Tibial nerve (tissue), 4 donors: Measurements from ENCODE around the gene DOK7. TPM values are rescaled to one million over a fixed set of nuclear protein-coding genes. Genes with fewer than 3 reads are reported as not detected.

Experiments
- DNase-seq, 2 donors: peaks; one replicate each; pipeline ENCODE4 v3.0.0-alpha.2; 2019; ENCODE audit warnings: low spot score in 2 of 2
- H3K27ac ChIP-seq, 4 donors: fragments of 200-600 bp; sonication (generic) in 3 of 4; one replicate each; pipeline ENCODE4 v1.5.1; 2017 to 2019; ENCODE audit warnings: mild to moderate bottlenecking in 1 of 4
- H3K27me3 ChIP-seq, 2 donors: fragments of 200-600 bp; sonication (generic) in 1 of 2; one replicate each; pipeline versions ENCODE4 v1.5.1 to v1.6.0; 2017 to 2019
- H3K36me3 ChIP-seq, 3 donors: fragments of 200-600 bp; sonication (generic); one replicate each; pipeline ENCODE4 v1.5.1; 2018 to 2019
- H3K4me1 ChIP-seq, 4 donors: fragments of 200-600 bp; sonication (generic) in 3 of 4; one replicate each; pipeline ENCODE4 v1.5.1; 2017 to 2019
- H3K4me3 ChIP-seq, 4 donors: fragments of 200-600 bp; sonication (generic) in 3 of 4; one replicate each; pipeline ENCODE4 v1.5.1; 2017 to 2019; ENCODE audit warnings: mild to moderate bottlenecking in 1 of 4, moderate library complexity in 1 of 4
- H3K9me3 ChIP-seq, 4 donors: fragments of 200-600 bp; sonication (generic) in 3 of 4; one replicate each; pipeline ENCODE4 v1.5.1; 2017 to 2019
- EP300 ChIP-seq, 2 donors: sonication (generic); formaldehyde crosslinking; IDR thresholded peaks; one replicate each; pipeline ENCODE4 v1.6.1; 2017; ENCODE audit warnings: antibody characterized with exemption in 2 of 2, mild to moderate bottlenecking in 1 of 2
- POLR2A ChIP-seq, 2 donors: fragments of 450-650 bp; IDR thresholded peaks; one replicate each; pipeline ENCODE4 v1.6.1; 2017; ENCODE audit warnings: antibody characterized with exemption in 2 of 2, mild to moderate bottlenecking in 2 of 2, moderate library complexity in 2 of 2
- WGBS, 2 donors: methylation state at CpG; one replicate each; pipeline ENCODE4 v1.1.5; 2018; 5-methylcytosine and 5-hydroxymethylcytosine counted together
- total RNA-seq, 4 donors: library from RNA; depleted of rRNA; stranded (reverse); fragments of >200 nt; gene quantifications; one replicate each; pipeline ENCODE4 v1.1.0, GENCODE V29; 2016
- TF ChIP-seq, protein P1 (sequence below), 5 experiments: fragments of 200-600 bp in 3 of 5; fragments of 450-650 bp in 2 of 5; sonication (generic) in 3 of 5; IDR thresholded peaks; one replicate each; pipeline ENCODE4 v1.5.1; 2016 to 2019; ENCODE audit warnings: antibody characterized with exemption in 5 of 5, mild to moderate bottlenecking in 3 of 5, moderate library complexity in 2 of 5

Gene DOK7
- total RNA-seq, 4 donors from 2014 or later = 0.66 TPM; not detected in 3

DNA sequence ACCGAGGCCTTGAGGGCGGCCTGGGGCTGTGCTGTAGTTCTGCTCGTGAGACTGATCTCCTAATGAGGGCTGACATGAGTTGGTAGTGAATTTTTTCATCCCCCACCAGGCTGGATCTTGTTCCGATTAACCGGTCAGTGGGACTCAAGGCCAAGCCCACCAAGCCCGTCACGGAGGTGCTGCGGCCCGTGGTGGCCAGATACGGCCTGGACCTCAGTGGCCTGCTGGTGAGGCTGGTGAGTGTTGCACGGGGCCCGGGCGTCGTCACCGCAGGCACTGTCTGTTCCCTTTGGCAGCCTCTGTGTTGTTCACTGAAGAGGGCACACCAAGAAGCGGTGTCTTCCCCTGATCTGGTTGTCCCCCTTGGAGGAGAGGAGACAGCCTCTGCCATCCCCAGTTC lies 39.7 kb upstream of the DOK7 start:
- Histone ChIP-seq H3K27ac (no peak overlapping the region), H3K9me3 (no peaks in the 10 kb centered on the region), H3K27me3 (no peaks in the 10 kb centered on the region), H3K4me3 (no peak overlapping the region), H3K4me1 (no peaks in the 10 kb centered on the region), H3K36me3 (peaks cover 0 to 84% (median 0%) of the 10 kb centered on the region in 3 donors)
- TF ChIP-seq EP300 (IDR thresholded peaks at IDR 0.05) = no peak
- TF ChIP-seq, protein P1, sequence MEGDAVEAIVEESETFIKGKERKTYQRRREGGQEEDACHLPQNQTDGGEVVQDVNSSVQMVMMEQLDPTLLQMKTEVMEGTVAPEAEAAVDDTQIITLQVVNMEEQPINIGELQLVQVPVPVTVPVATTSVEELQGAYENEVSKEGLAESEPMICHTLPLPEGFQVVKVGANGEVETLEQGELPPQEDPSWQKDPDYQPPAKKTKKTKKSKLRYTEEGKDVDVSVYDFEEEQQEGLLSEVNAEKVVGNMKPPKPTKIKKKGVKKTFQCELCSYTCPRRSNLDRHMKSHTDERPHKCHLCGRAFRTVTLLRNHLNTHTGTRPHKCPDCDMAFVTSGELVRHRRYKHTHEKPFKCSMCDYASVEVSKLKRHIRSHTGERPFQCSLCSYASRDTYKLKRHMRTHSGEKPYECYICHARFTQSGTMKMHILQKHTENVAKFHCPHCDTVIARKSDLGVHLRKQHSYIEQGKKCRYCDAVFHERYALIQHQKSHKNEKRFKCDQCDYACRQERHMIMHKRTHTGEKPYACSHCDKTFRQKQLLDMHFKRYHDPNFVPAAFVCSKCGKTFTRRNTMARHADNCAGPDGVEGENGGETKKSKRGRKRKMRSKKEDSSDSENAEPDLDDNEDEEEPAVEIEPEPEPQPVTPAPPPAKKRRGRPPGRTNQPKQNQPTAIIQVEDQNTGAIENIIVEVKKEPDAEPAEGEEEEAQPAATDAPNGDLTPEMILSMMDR (IDR thresholded peaks at IDR 0.05) = no peak
- TF ChIP-seq POLR2A (IDR thresholded peaks at IDR 0.05) = no peak
- 93 to 97% methylated on average over 3 to 16 of the region's 16 CpGs for WGBS, 2 donors
- no peak for DNase-seq

- TF ChIP-seq, protein P1 (IDR thresholded peaks at IDR 0.05) = no peak
- TF ChIP-seq POLR2A (IDR thresholded peaks at IDR 0.05) (no peak), EP300 (IDR thresholded peaks at IDR 0.05) (no peak)
- H3K9me3 ChIP-seq = no peaks in the 10 kb centered on the region
- no peak for DNase-seq
- no peaks in the 10 kb centered on the region for H3K4me1 ChIP-seq
- no peaks in the 10 kb centered on the region for H3K27me3 ChIP-seq
- no peak overlapping the region for H3K4me3 ChIP-seq
- H3K36me3 ChIP-seq = peaks cover 0 to 85% (median 0%) of the 10 kb centered on the region in 3 donors
- 92 to 95% methylated on average over 13 of the region's 13 CpGs for WGBS, 2 donors
- no peak overlapping the region for H3K27ac ChIP-seq
Observed at GRCh38 chr4:3423952-3424351, 39.2 kb upstream of the DOK7 start.

- Histone ChIP-seq H3K36me3 (peaks cover 0 to 89% (median 0%) of the 10 kb centered on the region in 3 donors), H3K9me3 (no peaks in the 10 kb centered on the region), H3K4me1 (no peaks in the 10 kb centered on the region), H3K27me3 (no peaks in the 10 kb centered on the region), H3K27ac (no peak overlapping the region), H3K4me3 (no peak overlapping the region)
- WGBS, 2 donors = 92 to 95% methylated on average over 20 of the region's 20 CpGs
- DNase-seq = no peak
- TF ChIP-seq, protein P1 (IDR thresholded peaks at IDR 0.05) = no peak
- TF ChIP-seq EP300 (IDR thresholded peaks at IDR 0.05) (no peak), POLR2A (IDR thresholded peaks at IDR 0.05) (no peak)
Observed at GRCh38 chr4:3424522-3425095, 38.5 kb upstream of the DOK7 start.

- no peak overlapping the region for H3K4me3 ChIP-seq
- no peaks in the 10 kb centered on the region for H3K4me1 ChIP-seq
- no peaks in the 10 kb centered on the region for H3K27me3 ChIP-seq
- peaks cover 0 to 89% (median 0%) of the 10 kb centered on the region in 3 donors for H3K36me3 ChIP-seq
- DNase-seq = no peak
- WGBS, 2 donors = 87 to 88% methylated on average over 22 to 24 of the region's 24 CpGs
- no peak for TF ChIP-seq POLR2A (IDR thresholded peaks at IDR 0.05)
- no peak for TF ChIP-seq EP300 (IDR thresholded peaks at IDR 0.05)
- TF ChIP-seq, protein P1 (IDR thresholded peaks at IDR 0.05) = no peak
- no peak overlapping the region for H3K27ac ChIP-seq
- no peaks in the 10 kb centered on the region for H3K9me3 ChIP-seq
Observed at GRCh38 chr4:3426465-3427133, 36.5 kb upstream of the DOK7 start.

DNA sequence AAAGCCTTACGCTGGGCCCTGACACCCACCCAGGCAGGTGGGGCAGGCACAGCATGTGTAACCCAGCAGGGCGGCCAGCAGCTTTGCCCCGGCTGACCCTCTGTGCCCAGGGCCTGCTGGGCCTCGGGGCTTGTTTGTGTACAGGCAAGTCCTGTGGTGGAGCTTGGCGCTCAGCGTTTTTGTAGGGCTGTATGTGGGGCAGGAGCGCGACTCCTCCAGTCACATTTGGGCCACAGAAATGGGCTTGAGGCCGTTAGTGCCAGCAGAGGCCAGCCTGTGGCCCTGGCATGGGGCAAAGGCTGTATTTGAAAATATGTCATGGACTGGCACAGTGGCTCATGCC lies 36.0 kb upstream of the DOK7 start:
- H3K4me1 ChIP-seq = no peaks in the 10 kb centered on the region
- TF ChIP-seq, protein P1 (IDR thresholded peaks at IDR 0.05) = no peak
- no peak for TF ChIP-seq EP300 (IDR thresholded peaks at IDR 0.05)
- no peak for TF ChIP-seq POLR2A (IDR thresholded peaks at IDR 0.05)
- DNase-seq = no peak
- no peak overlapping the region for H3K27ac ChIP-seq
- H3K27me3 ChIP-seq = no peaks in the 10 kb centered on the region
- no peak overlapping the region for H3K4me3 ChIP-seq
- H3K36me3 ChIP-seq = peaks cover 0 to 89% (median 0%) of the 10 kb centered on the region in 3 donors
- 89 to 92% methylated on average over 9 of the region's 9 CpGs for WGBS, 2 donors
- no peaks in the 10 kb centered on the region for H3K9me3 ChIP-seq
